Measurements from ENCODE around the gene NAT14. TPM values are rescaled to one million over a fixed set of nuclear protein-coding genes. Genes with fewer than 3 reads are reported as not detected.

NAT14 gene, protein sequence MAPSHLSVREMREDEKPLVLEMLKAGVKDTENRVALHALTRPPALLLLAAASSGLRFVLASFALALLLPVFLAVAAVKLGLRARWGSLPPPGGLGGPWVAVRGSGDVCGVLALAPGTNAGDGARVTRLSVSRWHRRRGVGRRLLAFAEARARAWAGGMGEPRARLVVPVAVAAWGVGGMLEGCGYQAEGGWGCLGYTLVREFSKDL
- 7.9 and 11.1 TPM in 2 replicates for total RNA-seq

DNA sequence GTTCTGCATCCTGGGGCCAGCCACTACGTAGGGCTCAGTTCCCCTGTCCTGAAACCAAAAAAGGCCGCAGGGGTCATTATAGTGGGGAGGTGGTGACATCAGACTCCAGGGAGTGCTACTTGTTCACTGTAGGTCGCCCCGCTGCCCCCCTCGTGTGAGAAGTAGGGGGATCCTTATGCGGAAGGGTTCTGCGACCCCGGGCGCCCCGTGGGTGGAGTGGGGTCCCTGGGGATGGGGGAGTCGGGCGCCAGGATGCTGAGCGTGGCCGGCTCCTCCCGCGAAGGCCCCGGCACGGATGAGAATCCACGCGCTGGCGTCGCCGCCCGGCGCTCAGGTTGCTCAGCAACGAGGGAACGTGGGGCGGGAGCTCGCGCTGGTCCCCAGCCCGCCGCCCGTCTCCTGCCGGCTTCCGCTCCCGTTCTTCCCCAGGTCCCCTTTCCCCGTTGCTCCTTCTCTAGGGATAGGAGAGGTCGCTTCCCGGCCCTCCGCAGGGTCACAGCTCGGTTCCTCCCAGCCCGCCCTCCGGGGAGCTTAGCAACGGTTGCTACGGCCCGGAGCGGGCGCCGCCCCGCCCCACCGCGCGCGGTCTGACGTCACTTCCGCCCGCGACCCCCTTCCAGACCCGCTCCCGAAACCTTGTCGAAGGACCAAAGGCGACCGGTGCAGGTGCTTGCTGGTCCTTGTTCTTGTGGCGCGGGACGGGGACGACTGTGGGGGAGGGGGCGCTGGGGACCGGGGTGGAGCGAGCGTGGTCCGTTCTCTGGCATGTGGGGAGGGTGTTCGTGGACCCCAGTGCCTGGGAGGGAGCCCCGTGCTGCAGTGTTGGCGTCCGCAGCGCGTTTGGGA is at the start of gene NAT14:
NAT14 (plus strand) TSS at position 596 of the 846 bp plus-strand sequence. CDS start 521 bp downstream, outside the sequence.

DNA sequence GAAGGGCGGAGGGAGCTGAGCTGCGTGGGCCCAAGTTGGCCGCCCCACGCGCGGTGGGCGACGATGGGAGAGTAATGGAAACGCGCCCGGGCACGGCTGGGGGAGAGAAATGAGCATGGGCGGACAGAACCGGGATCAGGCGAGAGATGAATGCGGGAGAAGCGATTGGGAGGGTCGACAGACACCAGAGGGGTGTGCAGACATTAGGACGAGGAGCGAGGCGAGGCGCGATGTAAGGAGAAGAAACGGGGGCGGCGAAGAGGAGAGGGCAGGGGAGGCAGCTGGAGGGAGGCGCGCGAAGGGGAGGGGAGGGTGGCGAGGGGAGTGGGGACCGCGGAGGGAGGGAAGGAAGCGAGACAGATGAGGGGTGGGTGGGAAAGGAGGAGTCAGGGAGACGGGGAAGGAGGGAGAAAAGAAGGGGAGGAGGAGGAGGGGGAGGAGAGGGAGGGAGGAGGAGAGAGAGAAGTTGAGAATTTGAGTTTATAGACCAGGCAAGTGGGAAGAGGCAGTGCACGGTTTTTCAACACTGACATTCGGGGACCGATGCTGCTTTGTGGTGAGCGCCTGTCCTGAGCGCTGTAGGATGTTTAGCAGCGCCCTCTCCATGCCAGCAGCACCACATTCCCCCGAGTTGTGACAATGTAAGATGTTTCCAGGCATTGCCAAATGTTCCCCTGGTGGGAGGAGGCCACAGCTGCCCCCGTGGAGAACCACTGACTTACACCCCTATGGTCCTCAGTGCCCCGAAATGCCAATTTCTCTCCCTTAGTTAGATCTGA is 41.8 kb upstream of the NAT14 start, which contains the start of gene SHISA7:
SHISA7 (minus strand) TSS at position 256 of the 779 bp plus-strand sequence. CDS start 437 bp downstream, outside the sequence.

DNA sequence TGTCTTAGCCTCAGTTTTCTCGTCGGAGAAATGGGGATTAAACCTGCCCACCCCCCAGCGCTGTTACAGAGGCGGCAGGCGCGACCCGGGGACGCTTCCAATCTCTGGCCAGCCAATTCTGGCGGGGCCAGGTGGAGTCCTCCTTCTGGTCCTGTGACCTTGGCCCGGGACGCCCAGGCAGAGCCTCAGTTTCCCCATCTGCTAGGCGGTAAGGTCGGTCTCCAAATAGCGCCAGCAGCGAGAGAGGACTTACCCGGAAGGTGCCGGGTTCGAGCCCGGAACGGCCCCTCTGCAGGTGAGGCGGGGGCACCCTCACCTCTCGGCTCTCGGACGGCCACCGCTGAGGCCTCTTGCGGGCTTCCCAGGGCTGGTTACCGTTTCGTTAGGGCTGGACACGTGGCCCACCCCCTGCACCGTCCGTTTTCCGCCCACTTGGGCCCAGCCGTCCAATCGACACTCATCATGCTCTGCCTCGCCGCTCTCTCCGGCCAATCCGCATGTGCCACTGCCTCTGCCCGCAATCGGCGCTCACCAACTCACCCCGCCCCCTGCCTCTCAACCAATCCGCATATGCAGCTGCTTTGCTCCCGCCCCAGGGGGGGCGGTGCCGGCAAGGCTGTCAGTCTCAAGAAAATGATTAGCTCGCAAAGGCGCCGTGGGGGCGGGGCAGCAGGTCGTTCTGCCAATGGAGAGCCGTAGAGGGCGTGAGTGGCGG is 23.6 kb upstream of the NAT14 start, which contains the start of gene ISOC2:
ISOC2 (minus strand) TSS at position 384 of the 715 bp plus-strand sequence. CDS start 5,156 bp downstream, outside the sequence.

DNA sequence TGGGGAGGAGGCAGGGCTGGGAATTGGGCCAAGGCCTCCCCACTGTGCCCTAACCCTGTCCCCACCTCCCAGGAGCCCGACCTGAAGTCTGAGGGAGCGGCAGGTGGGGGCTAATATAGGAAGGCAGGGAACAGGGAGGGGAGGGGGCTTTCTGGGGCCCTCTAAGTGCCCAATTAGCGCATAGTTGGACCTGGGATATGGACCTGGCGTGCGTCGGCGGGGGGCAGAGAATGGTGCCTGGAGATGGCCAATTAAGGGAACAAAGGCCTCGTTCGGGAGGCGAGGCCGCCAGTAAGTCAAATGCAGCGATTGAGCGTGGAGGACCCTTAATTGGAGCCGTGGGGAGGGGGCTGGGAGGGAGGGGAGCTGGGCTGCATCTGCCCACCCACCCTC is 20.3 kb upstream of the NAT14 start, which contains the start of gene C19orf85:
C19orf85 (minus strand) TSS at position 90 of the 393 bp plus-strand sequence. CDS start 197 bp downstream, outside the sequence.

DNA sequence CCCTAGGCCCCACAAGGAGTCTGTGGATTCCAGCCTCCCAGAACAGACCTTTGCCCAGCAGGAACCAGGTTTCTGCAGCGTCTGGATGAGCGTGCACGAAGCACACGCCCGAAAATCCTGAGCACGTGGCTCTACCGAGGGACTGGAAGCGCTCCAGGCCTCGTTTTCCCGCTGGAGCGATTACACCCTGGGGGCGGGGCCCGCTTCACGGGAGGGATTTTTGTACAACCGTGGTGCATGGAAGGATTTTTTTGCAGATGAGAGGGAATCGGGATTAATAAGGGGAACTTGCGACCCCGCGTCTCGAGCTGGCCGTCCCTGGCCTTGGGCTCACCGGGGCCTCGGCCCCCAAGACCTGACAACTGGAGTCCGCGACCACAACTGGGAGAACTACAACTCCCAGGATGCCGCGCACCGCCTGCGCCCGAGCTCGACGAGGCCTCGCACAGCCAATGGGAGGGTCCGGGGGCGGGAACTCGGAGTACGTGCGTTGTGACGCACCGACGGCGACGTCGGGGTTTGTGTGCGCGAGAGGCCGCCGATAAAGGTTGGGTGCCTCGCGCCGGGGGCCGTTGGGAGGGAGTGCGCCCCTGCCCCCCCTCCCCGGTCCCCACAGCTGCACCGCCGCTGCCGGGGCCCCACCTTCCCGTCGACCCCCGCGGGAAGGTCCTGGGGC is 8.8 kb upstream of the NAT14 start, which contains the start of gene ZNF628:
ZNF628 (plus strand) TSS at position 518 of the 676 bp plus-strand sequence. CDS start 3,294 bp downstream, outside the sequence.

DNA sequence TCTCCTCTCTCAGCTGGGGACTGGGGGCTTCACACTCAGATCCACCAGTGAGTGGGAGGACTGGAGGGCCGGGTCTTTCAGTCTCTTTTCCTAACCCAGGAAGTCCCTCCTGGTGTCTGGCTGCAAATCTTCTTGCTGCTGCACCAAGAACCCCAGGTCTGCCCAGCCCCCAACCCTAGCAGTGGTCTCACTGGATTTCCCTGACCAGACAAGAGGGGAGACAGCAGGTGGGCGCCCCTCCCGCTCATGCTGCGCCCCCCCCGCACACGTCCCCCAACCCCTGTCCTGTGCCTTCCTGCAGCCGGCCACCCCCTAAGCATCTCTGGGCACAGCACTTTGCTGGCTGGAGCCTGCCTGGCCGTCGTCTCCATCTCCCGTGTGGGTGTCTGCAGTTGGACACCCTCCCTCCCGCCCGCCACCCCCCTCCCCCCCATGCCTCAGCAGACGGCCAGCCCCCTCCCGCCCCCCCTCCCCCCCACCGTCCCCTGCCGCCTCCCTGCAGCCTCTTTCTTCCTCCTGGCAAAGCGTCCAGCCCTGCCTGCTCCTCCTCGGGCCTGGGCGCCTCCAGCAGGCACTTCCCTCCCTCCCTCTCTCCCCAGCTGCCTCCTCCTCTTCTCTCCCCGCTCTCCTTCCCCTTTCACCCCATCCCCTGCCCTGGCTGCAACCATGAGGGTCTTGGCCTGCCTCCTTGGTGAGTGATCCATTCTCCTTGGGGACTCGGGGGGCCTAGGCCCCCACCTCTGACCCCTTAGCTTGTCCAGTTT is 3.1 kb downstream of the NAT14 start, which contains the start of gene SSC5D:
SSC5D (plus strand) TSS at position 513 of the 764 bp plus-strand sequence; CDS start at position 667, 154 bp downstream.

Other genes starting within 250 kb of the NAT14 start
- gene PPP6R1, start 226.2 kb upstream of the NAT14 start, total RNA-seq, result 17.9 and 22.7 TPM in 2 replicates
- gene HSPBP1, start 205.1 kb upstream of the NAT14 start, total RNA-seq, result 37.1 and 43.1 TPM in 2 replicates
- 0.21 and 0.48 TPM in 2 replicates for gene BRSK1, start 201.2 kb upstream of the NAT14 start, total RNA-seq
- not detected in 2 replicates for gene TMEM150B, start 159.8 kb upstream of the NAT14 start, total RNA-seq
- 6.4 and 10.6 TPM in 2 replicates for gene KMT5C, start 145.3 kb upstream of the NAT14 start, total RNA-seq
- 0.64 TPM in 1 of 2 replicates, not detected in the other for gene COX6B2, start 130.5 kb upstream of the NAT14 start, total RNA-seq
- not detected in 2 replicates for gene GARIN5B, start 121.9 kb upstream of the NAT14 start, total RNA-seq
- gene IL11, start 114.7 kb upstream of the NAT14 start, total RNA-seq, result 1.7 and 15.9 TPM in 2 replicates
- 0.96 TPM in 1 of 2 replicates, not detected in the other for gene TMEM190, start 108.4 kb upstream of the NAT14 start, total RNA-seq
- gene TMEM238, start 100.9 kb upstream of the NAT14 start, total RNA-seq, result 9.6 and 24.3 TPM in 2 replicates
- gene RPL28, start 99.3 kb upstream of the NAT14 start, total RNA-seq, result 142 and 275 TPM in 2 replicates
- 18.5 and 42.2 TPM in 2 replicates for gene UBE2S, start 77.4 kb upstream of the NAT14 start, total RNA-seq
- not detected in 2 replicates for gene SHISA7, start 41.9 kb upstream of the NAT14 start, total RNA-seq
- gene ISOC2, start 23.5 kb upstream of the NAT14 start, total RNA-seq, result 49.2 and 88.9 TPM in 2 replicates
- not detected in 2 replicates for gene C19orf85, start 20.4 kb upstream of the NAT14 start, total RNA-seq
- gene ZNF628, start 8.6 kb upstream of the NAT14 start, total RNA-seq, result 0.48 and 1.1 TPM in 2 replicates
- 0.24 TPM in 1 of 2 replicates, not detected in the other for gene SSC5D, start 3.2 kb downstream of the NAT14 start, total RNA-seq
- gene SBK2, start 51.9 kb downstream of the NAT14 start, total RNA-seq, result 0.72 TPM in 1 of 2 replicates, not detected in the other
- not detected in 2 replicates for gene SBK3, start 60.4 kb downstream of the NAT14 start, total RNA-seq
- 3.8 and 5.5 TPM in 2 replicates for gene ZNF579, start 95.7 kb downstream of the NAT14 start, total RNA-seq
- gene FIZ1, start 114.3 kb downstream of the NAT14 start, total RNA-seq, result 2.7 and 9.0 TPM in 2 replicates
- 13.0 and 33.0 TPM in 2 replicates for gene ZNF524, start 115.1 kb downstream of the NAT14 start, total RNA-seq
- 1.4 and 2.1 TPM in 2 replicates for gene ZNF865, start 120.5 kb downstream of the NAT14 start, total RNA-seq
- gene ZNF784, start 139.4 kb downstream of the NAT14 start, total RNA-seq, result 2.3 and 3.4 TPM in 2 replicates
- 0.43 and 3.1 TPM in 2 replicates for gene ZNF580, start 155.8 kb downstream of the NAT14 start, total RNA-seq
- 27.5 and 40.1 TPM in 2 replicates for gene ZNF581, start 158.5 kb downstream of the NAT14 start, total RNA-seq
- gene CCDC106, start 163.0 kb downstream of the NAT14 start, total RNA-seq, result 3.4 and 4.1 TPM in 2 replicates
- gene U2AF2, start 169.8 kb downstream of the NAT14 start, total RNA-seq, result 89.2 and 92.1 TPM in 2 replicates
- gene EPN1, start 190.0 kb downstream of the NAT14 start, total RNA-seq, result 44.3 and 50.5 TPM in 2 replicates